Ovary (tissue), 3 donors: Measurements from ENCODE around the gene TTLL12.

Experiments
- POLR2A ChIP-seq: fragments of 450-650 bp; IDR thresholded peaks from one replicate; pipeline ENCODE4 v1.6.1; 2017; ENCODE audit warnings: antibody characterized with exemption, mild to moderate bottlenecking, moderate library complexity
- TF ChIP-seq, protein P1 (sequence below), 3 donors: fragments of 450-650 bp in 2 of 3; fragments of 200-600 bp in 1 of 3; IDR thresholded peaks; one replicate each; pipeline versions ENCODE4 v1.5.1 to v1.8.0; 2016 to 2022; ENCODE audit warnings: antibody characterized with exemption in 3 of 3, mild to moderate bottlenecking in 1 of 3
- donor health status: DM: no; HTN: no; CAD: no.

DNA sequence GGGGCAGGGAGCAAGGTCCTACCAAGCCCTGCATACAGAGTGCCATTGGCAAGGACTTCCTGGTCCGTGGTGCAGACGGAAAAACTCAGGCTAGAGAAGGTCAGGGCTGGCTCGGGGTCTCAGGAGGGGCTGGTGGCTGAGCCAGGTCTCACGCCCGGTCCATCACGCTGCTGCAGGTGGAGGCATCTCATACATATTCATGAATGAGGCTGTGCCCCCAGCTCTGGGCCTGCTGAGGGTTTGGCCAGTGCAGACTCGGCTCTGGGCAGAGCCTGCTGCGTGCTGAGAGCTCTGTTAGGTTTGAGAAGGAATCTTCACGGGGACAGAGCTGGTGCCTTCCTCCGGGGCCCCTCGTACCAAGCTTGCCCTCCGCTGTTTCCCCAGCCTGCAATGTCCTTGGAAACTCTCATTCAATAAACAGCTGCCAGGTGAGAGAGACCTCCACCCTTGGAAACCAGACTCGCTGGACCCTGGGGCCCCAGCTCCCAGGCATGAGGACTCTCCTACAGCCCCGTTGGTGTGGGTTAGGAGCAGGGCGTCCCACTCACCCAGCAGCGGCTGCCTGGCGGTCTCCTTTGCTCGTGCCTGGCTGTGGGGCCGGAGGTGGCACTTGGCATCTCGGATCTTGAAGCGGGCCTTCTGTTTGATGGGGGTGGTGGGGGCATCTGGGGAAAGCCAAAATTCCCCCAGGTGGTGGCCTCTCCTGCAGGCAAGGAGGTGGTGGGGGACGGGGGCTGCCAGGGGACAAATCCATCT is 33.9 kb upstream of the TTLL12 start:
- TF ChIP-seq, protein P1, sequence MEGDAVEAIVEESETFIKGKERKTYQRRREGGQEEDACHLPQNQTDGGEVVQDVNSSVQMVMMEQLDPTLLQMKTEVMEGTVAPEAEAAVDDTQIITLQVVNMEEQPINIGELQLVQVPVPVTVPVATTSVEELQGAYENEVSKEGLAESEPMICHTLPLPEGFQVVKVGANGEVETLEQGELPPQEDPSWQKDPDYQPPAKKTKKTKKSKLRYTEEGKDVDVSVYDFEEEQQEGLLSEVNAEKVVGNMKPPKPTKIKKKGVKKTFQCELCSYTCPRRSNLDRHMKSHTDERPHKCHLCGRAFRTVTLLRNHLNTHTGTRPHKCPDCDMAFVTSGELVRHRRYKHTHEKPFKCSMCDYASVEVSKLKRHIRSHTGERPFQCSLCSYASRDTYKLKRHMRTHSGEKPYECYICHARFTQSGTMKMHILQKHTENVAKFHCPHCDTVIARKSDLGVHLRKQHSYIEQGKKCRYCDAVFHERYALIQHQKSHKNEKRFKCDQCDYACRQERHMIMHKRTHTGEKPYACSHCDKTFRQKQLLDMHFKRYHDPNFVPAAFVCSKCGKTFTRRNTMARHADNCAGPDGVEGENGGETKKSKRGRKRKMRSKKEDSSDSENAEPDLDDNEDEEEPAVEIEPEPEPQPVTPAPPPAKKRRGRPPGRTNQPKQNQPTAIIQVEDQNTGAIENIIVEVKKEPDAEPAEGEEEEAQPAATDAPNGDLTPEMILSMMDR (IDR thresholded peaks at IDR 0.05), result no peak
- no peak for TF ChIP-seq POLR2A
